ENCODE measurements around the gene KCNA5. TPM values are rescaled to one million over a fixed set of nuclear protein-coding genes. Genes with fewer than 3 reads are reported as not detected.
A peak's percentile ranks its signal among the peaks of the same experiment; 100 is the strongest.

KCNA5 gene
- total and polyA plus RNA-seq, 11 donors = 0.84 to 4.4 (median 2.3) TPM

DNA sequence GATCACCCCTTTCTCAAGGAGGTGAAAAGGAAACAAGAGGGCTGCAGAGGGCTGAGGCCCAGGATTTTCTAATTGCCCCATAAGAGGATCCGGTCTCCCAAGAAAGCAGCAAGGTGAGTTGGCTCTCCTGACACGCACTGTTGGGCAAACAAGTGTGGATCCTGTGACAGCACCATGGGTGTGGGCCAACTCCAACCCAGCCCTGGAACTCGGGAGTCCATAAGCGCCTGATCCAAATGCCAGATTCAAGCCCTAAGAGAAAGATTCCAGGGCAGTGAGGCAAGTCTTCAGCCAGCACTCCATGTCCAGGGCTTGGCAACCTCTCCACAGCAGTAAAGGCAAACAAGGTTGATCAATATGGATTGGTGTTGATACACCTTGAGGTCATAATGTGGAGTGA, 33.1 kb downstream of the KCNA5 start:
- H3K4me1 ChIP-seq = peaks cover 0 to 33% (median 20%) of the 10 kb centered on the region in 12 donors
- intact Hi-C loops (cut with DNase I) = no loop called here
- peak in 4 of 5 donors; percentile 25 to 49 (median 41) for DNase-seq
- ATAC-seq = peak in 3 of 4 donors; percentile 9 to 42 (median 40)
- H3K27me3 ChIP-seq = no peaks in the 10 kb centered on the region
- peak overlapping the region in 5 of 12 donors; percentile 22 to 80 (median 29) for H3K27ac ChIP-seq
- H3K9me3 ChIP-seq = no peaks in the 10 kb centered on the region
- H3K36me3 ChIP-seq = no peaks in the 10 kb centered on the region
- TF ChIP-seq POLR2A (IDR thresholded peaks at IDR 0.05) = no peak
- TF ChIP-seq, protein P1, sequence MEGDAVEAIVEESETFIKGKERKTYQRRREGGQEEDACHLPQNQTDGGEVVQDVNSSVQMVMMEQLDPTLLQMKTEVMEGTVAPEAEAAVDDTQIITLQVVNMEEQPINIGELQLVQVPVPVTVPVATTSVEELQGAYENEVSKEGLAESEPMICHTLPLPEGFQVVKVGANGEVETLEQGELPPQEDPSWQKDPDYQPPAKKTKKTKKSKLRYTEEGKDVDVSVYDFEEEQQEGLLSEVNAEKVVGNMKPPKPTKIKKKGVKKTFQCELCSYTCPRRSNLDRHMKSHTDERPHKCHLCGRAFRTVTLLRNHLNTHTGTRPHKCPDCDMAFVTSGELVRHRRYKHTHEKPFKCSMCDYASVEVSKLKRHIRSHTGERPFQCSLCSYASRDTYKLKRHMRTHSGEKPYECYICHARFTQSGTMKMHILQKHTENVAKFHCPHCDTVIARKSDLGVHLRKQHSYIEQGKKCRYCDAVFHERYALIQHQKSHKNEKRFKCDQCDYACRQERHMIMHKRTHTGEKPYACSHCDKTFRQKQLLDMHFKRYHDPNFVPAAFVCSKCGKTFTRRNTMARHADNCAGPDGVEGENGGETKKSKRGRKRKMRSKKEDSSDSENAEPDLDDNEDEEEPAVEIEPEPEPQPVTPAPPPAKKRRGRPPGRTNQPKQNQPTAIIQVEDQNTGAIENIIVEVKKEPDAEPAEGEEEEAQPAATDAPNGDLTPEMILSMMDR (IDR thresholded peaks at IDR 0.05) = no peak
- H3K4me3 ChIP-seq = no peak overlapping the region
- 44 to 67% (median 60%) methylated on average over 4 of the region's 4 CpGs for WGBS, 4 donors

DNA sequence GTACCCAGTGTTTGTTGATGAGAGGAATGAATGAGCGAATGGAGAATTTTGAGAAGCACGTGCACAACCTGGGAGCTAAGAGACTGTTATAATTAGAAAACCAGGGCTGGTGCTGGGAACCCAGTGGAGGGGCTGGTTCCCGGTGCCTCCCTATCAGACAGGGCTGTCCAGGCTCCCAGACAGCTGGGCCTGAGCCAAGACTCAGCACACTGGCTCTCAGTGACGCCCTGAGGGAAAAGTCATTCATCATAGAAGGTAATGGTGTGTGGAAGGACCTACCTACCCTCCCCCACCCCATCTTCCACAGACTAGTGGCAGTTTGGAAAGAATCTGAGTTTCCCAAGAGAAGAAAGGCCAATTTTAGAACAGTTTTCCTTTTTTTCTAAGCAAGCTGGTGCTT, 34.7 kb downstream of the KCNA5 start:
- 15 to 34% (median 22%) methylated on average over 4 of the region's 4 CpGs for WGBS, 4 donors
- DNase-seq (peak; percentile 80 to 91 (median 84)), ATAC-seq (peak; percentile 95 to 97 (median 96))
- Histone ChIP-seq H3K27ac (peak overlapping the region in 11 of 12 donors; percentile 23 to 80 (median 73)), H3K36me3 (no peaks in the 10 kb centered on the region), H3K4me1 (peaks cover 0 to 33% (median 20%) of the 10 kb centered on the region in 12 donors), H3K27me3 (no peaks in the 10 kb centered on the region), H3K9me3 (no peaks in the 10 kb centered on the region), H3K4me3 (no peak overlapping the region)
- TF ChIP-seq, protein P1 (IDR thresholded peaks at IDR 0.05) = no peak
- no peak for TF ChIP-seq POLR2A (IDR thresholded peaks at IDR 0.05)
- intact Hi-C loops (cut with DNase I) = no loop called here

DNA sequence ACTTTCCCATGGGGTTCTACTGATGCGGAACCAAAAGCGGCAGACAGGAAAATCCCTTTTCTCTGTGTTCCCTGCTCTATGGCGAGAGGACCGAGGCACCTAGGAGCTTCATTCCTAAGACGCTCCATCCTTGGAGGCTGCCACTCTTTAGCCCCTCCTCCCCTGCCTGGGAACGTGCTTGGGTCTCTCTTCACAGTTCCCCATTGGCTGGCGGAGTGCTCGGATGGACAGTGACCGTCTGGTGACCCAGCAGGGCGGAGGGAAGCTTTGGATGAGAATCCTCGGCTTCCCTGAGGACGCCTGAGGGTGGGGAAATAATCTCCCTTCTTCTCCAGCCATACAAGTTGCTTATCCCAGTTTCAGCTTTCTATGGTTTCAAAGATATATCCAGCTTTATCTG, 37.3 kb downstream of the KCNA5 start:
- peak overlapping the region in 1 of 12 donors; percentile 29 for H3K27ac ChIP-seq
- H3K4me3 ChIP-seq = no peak overlapping the region
- H3K27me3 ChIP-seq = no peaks in the 10 kb centered on the region
- DNase-seq (peak in 4 of 5 donors; percentile 29 to 52 (median 34)), ATAC-seq (peak in 1 of 4 donors; percentile 24)
- no peaks in the 10 kb centered on the region for H3K36me3 ChIP-seq
- H3K9me3 ChIP-seq = no peaks in the 10 kb centered on the region
- 57 to 72% (median 66%) methylated on average over 12 of the region's 12 CpGs for WGBS, 4 donors
- TF ChIP-seq, protein P1 (IDR thresholded peaks at IDR 0.05) = no peak
- no peak for TF ChIP-seq POLR2A (IDR thresholded peaks at IDR 0.05)
- intact Hi-C loops (cut with DNase I) = loop anchor here in 9 of 10 donors (5.0 to 10.0 kb wide), 2 partner anchors 224 to 226 kb away; no protein-coding TSS in a partner anchor
- H3K4me1 ChIP-seq = peaks cover 0 to 38% (median 20%) of the 10 kb centered on the region in 12 donors

DNA sequence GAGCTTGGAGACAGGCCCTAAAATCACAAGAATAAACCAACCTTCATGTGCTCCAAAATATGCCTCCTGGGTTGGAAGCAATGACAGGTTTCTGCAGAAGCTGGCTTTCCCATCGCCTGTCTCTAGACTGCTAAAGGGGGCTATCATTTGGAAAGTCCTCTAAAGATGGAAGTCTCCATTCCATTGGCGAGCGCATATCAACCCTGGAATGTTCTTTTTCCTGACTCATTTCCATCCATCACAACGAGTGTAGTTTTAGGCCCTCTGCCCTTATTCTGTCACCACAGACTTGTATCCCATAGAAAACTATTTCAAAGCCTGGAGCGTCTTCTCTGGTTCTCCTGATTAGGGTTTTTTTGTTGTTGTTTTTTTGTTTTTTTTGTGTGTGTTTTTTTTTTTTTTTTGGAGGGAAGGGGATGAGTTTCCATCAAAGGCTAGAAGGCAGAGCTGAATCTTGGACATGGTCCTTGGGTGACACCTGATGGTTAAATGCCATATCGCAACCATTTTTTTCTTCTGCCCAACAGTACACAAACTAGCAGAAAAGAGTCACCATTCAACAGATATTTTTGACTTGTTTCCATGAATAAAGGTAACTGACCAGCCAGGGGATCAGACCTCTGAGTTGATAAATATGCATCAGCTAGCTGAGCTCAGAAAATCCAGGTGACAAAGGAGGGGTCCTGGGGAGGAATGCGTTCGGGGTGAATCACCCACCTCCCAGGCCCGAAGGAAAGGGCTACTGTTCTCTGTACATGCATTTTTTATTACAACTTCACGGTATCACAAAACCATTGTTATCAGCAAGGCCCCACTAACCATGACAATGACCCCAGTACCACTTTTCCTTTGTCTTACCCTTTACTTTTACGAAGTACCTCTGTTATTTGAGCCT, 40.5 kb downstream of the KCNA5 start:
- intact Hi-C loops (cut with DNase I) = loop anchor here (1.0 to 10.0 kb wide), 6 partner anchors 58 to 229 kb away; no protein-coding TSS in a partner anchor
- no peaks in the 10 kb centered on the region for H3K36me3 ChIP-seq
- peak in 3 of 4 donors; percentile 41 to 63 (median 49) for ATAC-seq
- H3K27me3 ChIP-seq = no peaks in the 10 kb centered on the region
- H3K9me3 ChIP-seq = no peaks in the 10 kb centered on the region
- H3K27ac ChIP-seq = no peak overlapping the region
- no peak overlapping the region for H3K4me3 ChIP-seq
- 54 to 62% (median 58%) methylated on average over 11 of the region's 11 CpGs for WGBS, 4 donors
- H3K4me1 ChIP-seq = peaks cover 0 to 9% (median 0%) of the 10 kb centered on the region in 12 donors
- peak in 1 of 5 donors; percentile 30 for DNase-seq
- TF ChIP-seq, protein P1 (IDR thresholded peaks at IDR 0.05) = peak; percentile 63 to 92 (median 77)
- TF ChIP-seq POLR2A (IDR thresholded peaks at IDR 0.05) = no peak

All from heart left ventricle (tissue), 16 donors.